HG03097 (cell line): Measurements from ENCODE around the gene BMAL2.

Experiments
- ATAC-seq: cut with Tn5 transposase; IDR thresholded peaks from one replicate; pipeline ENCODE4 v1.9.1; 2021; ENCODE audit not compliant: unreplicated experiment, low FRiP score

The BMAL2 gene, protein sequence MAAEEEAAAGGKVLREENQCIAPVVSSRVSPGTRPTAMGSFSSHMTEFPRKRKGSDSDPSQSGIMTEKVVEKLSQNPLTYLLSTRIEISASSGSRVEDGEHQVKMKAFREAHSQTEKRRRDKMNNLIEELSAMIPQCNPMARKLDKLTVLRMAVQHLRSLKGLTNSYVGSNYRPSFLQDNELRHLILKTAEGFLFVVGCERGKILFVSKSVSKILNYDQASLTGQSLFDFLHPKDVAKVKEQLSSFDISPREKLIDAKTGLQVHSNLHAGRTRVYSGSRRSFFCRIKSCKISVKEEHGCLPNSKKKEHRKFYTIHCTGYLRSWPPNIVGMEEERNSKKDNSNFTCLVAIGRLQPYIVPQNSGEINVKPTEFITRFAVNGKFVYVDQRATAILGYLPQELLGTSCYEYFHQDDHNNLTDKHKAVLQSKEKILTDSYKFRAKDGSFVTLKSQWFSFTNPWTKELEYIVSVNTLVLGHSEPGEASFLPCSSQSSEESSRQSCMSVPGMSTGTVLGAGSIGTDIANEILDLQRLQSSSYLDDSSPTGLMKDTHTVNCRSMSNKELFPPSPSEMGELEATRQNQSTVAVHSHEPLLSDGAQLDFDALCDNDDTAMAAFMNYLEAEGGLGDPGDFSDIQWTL

DNA sequence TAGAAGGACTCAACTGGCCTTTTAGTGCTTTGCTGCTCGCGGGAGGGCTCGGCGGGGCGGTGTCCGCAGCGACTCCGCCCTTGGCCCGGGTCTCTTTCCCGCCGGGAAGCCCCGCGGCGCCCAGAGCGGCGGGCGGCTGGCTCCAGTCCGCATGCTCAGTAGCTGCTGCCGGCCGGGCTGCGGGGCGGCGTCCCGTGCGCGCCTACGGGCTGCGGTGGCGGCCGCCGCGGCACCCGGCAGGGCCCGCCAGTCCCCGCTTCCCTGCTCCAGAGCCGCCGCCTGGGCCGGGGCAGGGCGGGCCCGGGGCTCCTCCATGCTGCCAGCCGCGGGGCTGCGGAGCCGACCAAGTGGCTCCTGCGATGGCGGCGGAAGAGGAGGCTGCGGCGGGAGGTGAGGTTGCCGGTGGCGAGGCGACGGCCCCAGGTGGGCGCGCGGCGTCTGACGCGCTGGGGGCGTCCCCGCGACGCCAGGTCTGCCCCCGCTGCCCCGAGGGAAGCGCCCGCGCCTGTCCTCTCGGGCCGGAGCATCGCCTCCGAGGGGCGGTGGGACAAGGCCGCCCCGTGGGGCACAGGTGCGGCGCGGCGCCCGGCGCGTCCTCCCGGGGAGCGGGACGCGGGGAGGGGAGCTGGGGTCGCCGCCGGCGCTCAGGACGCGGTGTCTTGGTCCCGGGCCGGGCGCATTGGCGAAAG, at the start of gene BMAL2:
Gene BMAL2 (plus strand): TSS at position 123 of the 689 bp plus-strand sequence. CDS start 237 bp downstream, at position 360.
- ATAC-seq: peak; percentile 28

DNA sequence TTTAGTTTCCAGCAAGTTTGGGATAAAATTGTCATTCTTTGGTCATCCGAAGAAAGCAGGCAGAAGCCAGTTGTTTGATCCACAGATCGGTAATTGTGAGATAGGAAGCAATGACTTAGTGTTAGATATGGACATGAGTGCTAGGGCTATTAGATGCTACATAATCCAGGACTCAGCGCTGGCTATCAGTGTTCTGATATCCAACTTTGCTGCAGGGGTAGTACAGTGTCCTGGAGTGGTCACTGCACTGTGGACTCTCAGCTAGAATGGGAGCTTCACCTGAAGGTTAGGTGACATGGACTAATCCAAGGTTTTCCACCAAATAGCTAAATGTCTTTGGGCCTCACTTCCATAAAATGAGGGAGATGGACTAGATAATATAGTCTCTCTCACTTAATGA, 48.6 kb upstream of the BMAL2 start:
- no peak for ATAC-seq

DNA sequence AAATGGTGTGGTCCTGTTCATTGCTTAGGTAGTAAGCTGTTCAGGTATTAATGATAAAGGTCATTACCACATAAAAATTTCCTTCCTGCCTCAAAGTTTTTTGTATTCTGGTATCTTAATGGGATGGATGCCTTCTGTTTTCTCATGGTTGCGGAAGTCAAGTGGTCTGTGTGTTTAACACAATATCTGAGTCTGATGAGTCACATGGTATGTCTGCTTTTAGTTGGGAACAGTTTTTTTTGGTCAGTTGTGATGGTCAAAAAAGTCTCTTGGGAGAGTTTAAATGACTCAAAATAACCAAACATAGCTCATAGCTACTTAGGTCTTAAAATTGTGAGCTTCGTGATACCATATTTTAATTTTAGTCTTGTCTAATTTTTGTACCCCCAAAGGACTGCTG, 47.9 kb upstream of the BMAL2 start:
- ATAC-seq: no peak

DNA sequence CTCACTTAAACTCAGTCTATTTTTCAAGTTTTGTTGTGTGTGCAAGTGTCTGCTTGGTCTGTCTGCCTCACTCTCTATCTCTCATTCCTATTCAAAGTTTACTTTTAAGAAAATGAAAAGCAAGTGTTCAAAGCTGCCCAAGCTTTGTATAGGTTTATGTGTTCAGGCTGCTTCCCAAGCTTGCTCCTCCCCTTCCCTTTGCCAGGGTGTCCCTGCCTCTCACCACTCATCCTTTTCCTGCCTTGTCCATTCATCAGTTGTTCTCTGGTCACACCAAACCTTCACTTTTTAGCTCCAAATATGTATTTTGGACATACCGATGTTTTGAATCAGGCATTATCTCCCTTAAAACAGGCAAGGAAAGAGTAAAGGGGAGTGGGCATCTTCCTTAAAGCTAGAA, 47.2 kb upstream of the BMAL2 start:
- no peak for ATAC-seq

DNA sequence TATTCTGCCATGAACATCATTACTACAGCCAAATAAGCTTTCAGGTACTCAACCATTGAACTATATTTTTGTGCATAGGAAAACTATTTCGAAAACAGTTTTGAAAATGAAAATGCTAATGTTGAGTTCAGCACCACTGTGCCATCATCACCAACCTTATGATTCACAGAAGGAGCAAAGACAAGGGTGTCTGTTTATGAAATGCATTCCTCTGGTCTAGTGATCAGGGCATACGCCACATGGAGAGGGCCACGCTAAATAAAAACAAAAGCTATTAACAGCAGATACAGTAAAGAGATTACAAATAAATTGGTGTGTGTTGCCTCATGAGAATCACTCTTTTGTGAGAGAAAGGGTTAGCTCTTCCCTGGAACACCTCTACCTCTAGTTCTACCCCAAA, 43.2 kb upstream of the BMAL2 start:
- no peak for ATAC-seq

DNA sequence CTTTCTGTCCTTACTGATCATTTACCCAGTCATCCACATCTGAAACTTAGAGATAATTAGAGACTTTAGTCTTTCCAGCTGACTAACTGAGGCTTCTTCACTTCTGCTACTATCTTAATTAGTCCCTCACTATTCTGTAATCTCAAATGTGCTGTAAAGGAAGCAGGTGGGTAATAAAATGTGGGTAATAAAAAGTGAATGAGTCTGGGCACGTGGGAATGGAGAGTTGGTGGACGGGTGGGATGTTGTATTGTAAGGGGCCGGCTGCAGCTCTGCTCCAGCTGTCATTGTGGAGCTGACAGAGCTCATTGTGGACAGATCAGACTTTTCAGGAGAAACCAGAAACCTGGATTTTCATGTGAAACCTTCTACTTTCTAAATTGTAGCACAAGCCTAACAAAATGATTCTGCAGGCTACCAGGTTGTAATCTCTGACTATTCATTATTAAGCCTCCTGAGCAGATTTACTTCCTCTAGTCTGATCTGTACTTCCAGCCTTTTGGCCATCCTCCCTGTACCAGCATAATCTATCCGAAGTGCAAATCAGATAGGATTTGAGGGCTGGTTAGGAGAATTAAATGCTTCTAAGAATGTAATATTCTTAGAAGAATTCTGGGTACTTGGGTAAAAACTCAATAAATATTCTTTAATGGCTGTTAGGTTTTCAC, 42.0 kb upstream of the BMAL2 start:
- ATAC-seq: no peak

DNA sequence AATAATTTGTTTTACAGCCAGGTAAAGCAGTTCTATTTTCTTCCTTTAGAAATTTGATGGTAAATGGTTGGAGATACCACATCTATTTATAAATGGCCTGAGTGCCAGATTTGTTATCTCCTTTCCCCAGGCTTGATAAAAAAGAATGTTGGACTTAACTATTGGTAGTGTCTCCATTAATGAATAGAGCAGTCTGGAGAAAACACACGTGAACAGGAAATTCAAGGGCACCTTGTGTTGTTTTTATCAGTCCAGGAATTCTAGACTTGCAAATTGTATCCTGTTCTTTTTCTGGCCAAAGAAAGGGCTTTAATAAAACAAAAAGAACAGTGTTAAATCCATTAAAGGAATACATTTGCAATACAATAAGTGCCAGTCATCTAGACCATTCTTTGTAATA, 40.8 kb upstream of the BMAL2 start:
- ATAC-seq: no peak

DNA sequence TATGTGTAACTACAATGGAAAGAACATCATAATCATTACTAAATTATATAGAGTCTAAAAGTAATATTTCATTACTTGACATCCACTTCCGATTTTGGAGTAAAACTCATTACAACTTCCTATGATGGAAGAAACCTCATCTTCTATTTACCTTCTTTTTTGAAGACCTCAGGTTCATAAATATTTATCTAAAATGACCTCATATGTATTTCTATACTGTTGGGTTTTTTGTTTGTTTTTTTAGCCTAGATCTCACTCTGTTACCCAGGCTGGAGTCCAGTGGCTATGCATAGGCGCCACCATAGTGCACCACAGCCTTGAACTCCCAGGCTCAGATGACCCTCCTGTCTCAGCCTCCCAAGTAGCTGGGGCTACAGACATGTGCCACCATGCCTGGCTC, 39.9 kb upstream of the BMAL2 start:
- ATAC-seq: no peak

DNA sequence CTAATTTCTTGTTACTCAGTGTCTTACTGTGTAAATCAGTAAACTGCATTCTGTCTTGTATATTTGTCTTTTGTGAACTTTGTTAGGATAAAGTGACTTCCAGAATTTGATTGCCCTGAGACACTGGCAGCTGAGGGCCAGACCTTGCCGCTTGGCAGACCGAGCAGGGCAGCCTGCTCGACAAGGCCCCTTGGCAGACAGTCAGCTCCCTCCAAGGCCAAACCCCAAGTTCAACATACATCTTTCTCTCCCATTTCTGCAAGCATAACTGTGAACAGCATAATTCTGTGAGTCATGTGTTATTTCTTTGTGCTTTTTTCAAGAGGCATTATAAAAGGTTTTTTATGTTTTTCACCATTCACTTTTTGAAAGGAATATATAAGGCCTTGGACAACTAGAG, 39.2 kb upstream of the BMAL2 start:
- ATAC-seq: no peak

DNA sequence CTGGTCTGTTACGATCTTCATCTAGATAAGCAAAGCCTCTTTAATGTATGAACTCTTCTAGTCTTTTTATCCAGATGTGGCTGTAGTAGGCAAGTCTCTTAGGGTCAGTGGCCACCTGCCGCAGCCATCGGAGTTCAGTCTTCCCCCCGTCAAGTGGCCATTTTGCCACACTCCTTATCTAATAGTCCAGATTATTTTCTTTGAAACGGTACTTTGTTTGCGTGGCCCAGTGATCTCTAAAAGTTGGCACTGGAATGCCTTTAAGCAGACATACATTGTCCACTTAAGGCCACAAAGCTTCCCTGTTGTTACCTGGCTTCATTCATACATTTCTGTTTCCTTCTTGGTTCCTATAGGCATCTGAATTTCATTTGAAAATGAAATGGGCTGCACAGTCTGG, 36.0 kb upstream of the BMAL2 start:
- ATAC-seq: no peak

DNA sequence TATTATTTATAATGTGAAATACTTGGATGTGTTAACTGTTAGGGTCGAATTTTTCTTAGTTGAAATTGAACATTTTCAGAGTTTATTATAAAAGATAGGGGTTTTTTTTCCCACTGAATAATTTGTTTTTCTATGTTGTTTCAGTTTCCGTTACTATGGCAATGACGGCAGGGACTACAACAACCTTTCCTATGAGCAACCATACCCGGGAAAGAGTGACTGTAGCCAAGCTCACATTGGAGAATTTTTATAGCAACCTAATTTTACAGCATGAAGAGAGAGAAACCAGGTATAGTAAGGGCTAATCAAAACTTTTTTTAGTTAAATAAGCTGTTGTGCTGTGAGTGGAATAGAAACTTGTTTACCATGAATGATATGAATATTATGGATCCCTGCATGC, 35.1 kb upstream of the BMAL2 start:
- ATAC-seq: no peak

DNA sequence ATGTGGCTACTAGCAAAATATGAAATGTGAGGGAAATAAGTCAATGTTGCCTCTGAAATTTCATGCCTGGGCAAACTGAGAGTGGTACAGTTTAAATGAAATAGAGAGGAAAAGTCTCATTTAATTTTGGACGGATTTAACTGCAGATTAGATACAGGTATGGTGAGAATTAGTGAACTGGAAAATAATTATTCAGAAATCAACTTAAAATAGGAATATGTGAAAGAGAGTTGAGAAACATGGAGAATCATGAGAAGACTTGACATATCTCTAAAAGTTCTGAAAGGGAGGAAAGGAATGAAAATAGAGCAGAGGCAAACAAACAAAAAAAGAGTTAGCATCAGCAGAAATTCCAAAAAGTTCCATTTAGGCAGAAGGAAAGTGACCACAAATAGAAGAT, 33.5 kb upstream of the BMAL2 start:
- no peak for ATAC-seq

DNA sequence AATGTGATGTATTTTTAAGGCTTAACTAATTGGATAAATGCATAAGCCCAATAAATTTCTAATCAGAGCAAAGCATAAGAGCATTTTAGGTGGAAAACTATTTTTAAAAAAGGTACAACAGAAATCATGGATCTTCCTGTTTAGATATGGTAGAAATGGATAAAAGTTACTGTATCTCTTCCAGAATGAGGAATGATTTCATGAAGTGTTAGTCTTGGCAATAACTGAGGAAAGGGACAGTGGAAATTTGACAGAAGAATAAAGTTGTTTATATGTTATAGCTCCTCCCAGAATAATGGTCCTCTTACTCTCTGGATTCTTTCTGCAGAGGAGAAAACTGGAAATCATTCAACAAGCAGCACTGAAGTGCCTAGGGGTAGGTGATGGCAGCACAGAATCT, 32.4 kb upstream of the BMAL2 start:
- ATAC-seq: no peak

DNA sequence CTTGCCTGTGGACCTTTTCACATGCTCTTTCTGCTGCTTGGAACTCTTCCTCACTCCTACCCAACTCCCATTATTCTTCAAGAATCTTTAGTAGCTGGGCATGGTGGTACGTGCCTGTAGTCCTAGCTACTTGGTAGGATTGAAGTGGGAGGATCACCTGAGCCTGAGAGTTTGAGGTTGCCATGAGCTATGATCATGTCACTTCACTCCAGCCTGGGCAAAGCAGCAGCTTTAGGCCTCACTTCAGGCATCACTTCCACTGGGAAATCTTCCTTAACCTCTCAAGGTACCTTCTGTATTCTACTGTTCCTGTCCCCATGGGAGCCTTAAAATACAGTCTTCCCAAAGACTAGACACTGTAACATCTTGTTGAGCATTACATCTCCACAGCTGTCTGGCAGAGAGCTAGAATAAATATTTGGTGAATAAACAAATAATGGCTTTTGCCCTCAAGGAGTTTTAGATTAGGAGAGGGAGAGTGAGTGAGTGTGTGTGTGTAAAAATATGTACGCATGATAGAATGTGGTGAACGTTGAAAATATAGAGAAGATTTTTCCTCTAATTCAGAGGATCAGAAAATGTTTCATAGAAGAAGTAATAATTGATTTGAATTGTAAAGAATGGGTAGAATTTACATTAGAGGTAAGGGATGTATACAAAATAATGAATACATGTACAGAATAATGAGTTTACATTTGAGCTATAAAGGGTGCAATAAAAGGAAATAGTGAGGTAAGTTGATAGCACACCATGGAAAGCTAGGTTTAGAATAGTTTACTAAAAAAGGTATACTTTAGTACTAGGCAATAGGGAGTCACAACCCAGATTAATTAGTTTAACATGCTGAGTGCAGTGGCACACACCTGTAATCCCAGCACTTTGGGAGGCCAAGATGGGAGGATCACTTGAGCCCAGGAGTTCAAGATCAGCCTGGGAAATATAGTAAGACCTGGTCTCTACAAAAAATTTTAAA, 29.2 kb upstream of the BMAL2 start:
- no peak for ATAC-seq

DNA sequence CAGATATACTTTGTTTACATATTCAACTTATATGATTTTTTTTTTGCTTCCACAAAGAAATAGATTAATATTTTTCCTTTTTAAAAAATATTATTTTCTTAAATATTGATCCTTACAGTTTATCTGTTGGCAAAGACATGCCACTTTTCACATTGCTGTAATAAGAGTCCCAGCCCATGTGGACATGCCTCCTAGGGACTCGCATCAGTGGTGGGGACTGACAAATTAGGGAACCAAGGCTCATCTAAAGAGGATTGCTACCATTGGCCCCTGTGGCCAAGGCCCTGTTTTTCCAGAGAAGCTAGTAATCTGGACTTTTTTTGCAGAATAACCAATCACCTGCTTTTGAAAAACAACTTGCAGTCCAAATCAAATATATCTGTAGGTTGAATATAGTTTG, 27.8 kb upstream of the BMAL2 start:
- ATAC-seq: no peak

DNA sequence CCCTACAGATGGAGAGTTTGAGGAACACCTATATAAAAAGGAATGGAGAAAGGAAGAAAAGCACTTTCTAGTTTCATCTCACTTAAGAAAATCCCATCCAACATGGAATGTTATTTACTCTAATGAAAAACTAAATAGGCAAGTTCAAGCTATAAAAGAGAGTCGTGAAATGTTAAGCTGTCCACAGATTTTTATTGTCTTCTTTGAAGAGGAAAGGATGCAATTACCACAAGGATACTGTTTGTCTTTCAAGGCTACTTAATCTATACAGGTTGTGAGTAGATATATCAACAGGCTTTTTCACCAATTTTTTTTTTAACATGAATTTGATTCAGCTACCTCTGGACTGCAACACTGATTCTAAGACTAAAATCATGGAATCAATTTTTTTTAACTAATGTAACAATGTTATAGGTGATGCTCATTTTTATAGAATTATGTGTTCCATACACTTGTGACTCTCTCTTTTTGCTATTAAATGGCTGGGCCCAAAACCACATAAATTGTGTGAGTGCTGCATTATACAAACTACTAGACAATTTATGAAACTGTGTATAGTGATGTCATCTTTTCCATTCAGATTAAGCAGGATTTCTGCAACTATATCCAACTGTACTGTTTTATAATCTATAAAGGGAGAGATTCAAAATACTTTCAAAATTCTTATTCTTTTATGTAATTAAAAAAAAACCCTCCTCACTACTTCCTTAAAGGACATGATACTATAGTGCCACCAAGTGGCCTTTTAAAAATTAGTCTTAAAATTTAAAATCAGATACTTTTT, 26.8 kb upstream of the BMAL2 start:
- ATAC-seq: no peak

DNA sequence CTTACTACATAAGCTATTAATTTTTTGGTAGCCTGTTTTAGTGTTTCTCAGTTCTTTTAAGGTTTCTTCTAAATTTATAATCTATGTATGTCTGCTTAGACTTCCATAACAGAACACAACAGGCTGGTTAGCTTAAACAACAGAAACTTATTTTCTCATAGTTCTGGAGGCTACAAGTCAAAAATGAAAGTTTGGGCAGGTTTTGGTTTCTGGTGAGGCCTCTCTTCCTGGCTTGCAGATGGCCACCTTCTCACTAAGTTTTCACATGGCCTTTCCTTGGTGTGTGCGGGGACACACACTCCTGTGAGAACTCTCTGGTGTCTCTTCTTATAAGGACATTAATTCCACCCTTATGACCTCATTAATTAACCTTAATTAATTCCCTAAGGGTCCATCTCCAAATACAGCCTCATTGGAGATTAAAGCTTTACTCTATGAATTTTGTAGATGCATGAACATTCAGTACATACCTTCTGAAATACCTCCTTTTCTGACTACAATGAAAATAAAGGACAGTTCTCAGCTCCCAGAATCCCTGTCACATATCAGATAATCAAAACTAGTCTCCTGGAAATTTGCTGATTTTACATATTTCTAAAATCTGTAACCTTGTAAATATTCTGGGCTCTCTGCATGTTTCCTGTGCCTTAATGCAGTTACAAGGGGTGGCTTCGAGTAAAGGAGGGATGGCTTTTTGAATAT, 23.2 kb upstream of the BMAL2 start:
- ATAC-seq: peak; percentile 51

DNA sequence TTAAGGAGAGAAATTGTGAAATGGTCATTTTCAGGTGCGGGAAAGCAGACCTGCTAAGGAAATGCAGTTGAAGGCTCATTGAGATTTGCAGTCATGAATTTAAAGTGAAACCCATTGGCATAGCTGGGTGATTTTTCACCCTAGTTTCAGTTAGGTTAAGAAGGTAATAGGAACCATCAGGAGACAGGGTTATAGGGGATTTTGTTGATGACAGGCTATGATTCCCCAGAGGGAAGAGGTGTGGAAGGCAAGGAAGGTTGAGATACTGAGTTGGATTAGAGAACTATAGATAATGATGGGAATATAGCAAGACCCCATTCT, 22.7 kb upstream of the BMAL2 start:
- ATAC-seq: no peak

DNA sequence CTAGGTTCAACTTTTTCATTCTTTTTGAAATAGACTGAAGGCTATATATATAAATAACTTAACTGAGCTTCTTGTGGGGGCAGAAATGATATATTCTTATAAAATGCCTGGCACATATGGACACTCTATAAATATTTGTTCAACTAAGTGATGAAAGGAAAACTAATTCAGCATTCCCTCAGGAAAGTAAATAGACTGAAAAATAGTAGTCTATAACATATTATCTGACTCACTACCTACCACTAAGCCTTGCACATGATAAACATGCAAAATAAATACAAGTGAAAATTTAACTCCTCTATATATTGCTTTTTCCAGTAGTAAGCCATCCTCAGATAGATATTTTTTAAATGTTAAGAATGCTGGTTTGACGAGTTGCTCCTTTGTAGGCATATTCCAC, 15.7 kb upstream of the BMAL2 start:
- ATAC-seq: no peak
